Loucy (cell line): ENCODE measurements around the gene FAM107B.

ENCODE experiments used
- H2AFZ ChIP-seq: fragments of 200-600 bp; sonication (generic); 2 replicates; pipeline ENCODE4 v1.6.0; 2016; ENCODE audit warnings: antibody characterized with exemption, mild to moderate bottlenecking, low read length, moderate library complexity
- H3F3A ChIP-seq: fragments of 200-600 bp; 2 replicates; pipeline ENCODE4 v1.6.0; 2016; ENCODE audit warnings: antibody characterized with exemption, low read depth, mild to moderate bottlenecking
- H3K27me3 ChIP-seq: fragments of 200-600 bp; sonication (generic); 2 replicates; pipeline ENCODE4 v1.6.1; 2014; ENCODE audit warnings: low read length, mild to moderate bottlenecking; ENCODE audit not compliant: insufficient read depth, poor library complexity, severe bottlenecking
- H3K36me3 ChIP-seq: fragments of 200-600 bp; sonication (generic); 2 replicates; pipeline ENCODE4 v1.6.1; 2016; ENCODE audit warnings: low read length; ENCODE audit not compliant: insufficient read depth
- H3K4me1 ChIP-seq: fragments of 200-600 bp; sonication (generic); 2 replicates; pipeline ENCODE4 v1.5.1; 2014; ENCODE audit warnings: low read length, mild to moderate bottlenecking; ENCODE audit not compliant: insufficient read depth, poor library complexity, severe bottlenecking
- H3K4me2 ChIP-seq: fragments of 200-600 bp; sonication (generic); 2 replicates; pipeline ENCODE4 v1.6.0; 2014; ENCODE audit warnings: antibody characterized with exemption, low read length, low read depth, mild to moderate bottlenecking; ENCODE audit not compliant: poor library complexity, severe bottlenecking
- H3K4me3 ChIP-seq: fragments of 200-600 bp; sonication (generic); 2 replicates; pipeline ENCODE4 v1.5.1; 2014; ENCODE audit warnings: low read length, mild to moderate bottlenecking, mixed read lengths; ENCODE audit not compliant: poor library complexity, severe bottlenecking
- H3K79me2 ChIP-seq: fragments of 200-600 bp; sonication (generic); 2 replicates; pipeline ENCODE4 v1.6.1; 2014; ENCODE audit warnings: low read length; ENCODE audit not compliant: insufficient read depth
- H3K9ac ChIP-seq: fragments of 200-600 bp; sonication (generic); 2 replicates; pipeline ENCODE4 v1.6.0; 2014; ENCODE audit warnings: mild to moderate bottlenecking, low read depth, low read length, moderate library complexity; ENCODE audit not compliant: poor library complexity, severe bottlenecking
- H3K9me2 ChIP-seq: fragments of 200-600 bp; sonication (generic); replicated peaks from 2 replicates; pipeline ENCODE4 v1.6.1; 2016; ENCODE audit warnings: low read depth, low read length, mixed read lengths
- H3K9me3 ChIP-seq: fragments of 200-600 bp; sonication (generic); 2 replicates; pipeline ENCODE4 v1.6.1; 2014; ENCODE audit warnings: mild to moderate bottlenecking, antibody characterized with exemption, low read length, low read depth; ENCODE audit not compliant: insufficient read depth
- H4K20me1 ChIP-seq: fragments of 200-600 bp; sonication (generic); 2 replicates; pipeline ENCODE4 v1.6.0; 2014; ENCODE audit warnings: antibody characterized with exemption, low read length, mild to moderate bottlenecking; ENCODE audit not compliant: insufficient read depth, poor library complexity, severe bottlenecking
- EZH2phosphoT487 ChIP-seq: fragments of 200-600 bp; IDR thresholded peaks from 2 replicates; pipeline ENCODE4 v1.6.1; 2018; ENCODE audit warnings: antibody characterized with exemption, mild to moderate bottlenecking, moderate library complexity, borderline replicate concordance
- TF ChIP-seq, protein P1 (sequence below): fragments of 200-600 bp; sonication (generic); conservative IDR thresholded peaks from 2 replicates; pipeline ENCODE4 v1.5.1; 2014; ENCODE audit warnings: mild to moderate bottlenecking, antibody characterized with exemption, low read length

The FAM107B gene

DNA sequence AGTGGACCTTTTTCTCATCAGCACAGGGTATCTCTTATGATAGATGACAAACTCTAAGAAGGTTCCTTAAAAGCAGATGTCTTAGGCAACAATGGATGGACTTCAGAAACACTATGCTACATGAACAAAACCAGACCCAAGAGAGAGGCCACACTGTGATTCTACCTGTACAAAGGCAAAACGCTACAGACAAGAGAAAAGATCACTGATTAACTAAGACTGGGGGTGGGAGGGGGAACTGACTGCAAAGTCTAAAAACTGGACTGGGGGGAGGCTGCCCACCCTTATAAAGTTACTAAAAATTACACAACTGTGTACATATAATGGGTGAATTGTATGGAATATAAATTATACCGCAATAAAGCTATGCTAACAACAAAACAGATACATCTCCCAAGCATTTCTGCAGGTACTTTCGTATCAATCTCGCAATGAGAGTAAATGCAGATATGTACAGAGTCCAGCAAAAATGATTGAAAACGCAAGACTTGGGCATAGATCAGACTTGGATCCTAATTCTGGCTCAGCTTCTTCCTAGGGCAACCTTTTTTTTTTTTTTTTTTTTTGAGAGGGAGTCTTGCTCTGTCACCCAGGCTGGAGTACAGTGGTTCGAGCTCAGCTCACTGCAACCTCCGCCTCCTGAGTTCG is 179.7 kb downstream of the FAM107B start:
- no peaks in the 10 kb centered on the region for H4K20me1 ChIP-seq
- H3K9me2 ChIP-seq, result no peaks in the 10 kb centered on the region
- no peaks in the 10 kb centered on the region for H3K9me3 ChIP-seq
- H3K9ac ChIP-seq, result no peak overlapping the region
- TF ChIP-seq, protein P1, sequence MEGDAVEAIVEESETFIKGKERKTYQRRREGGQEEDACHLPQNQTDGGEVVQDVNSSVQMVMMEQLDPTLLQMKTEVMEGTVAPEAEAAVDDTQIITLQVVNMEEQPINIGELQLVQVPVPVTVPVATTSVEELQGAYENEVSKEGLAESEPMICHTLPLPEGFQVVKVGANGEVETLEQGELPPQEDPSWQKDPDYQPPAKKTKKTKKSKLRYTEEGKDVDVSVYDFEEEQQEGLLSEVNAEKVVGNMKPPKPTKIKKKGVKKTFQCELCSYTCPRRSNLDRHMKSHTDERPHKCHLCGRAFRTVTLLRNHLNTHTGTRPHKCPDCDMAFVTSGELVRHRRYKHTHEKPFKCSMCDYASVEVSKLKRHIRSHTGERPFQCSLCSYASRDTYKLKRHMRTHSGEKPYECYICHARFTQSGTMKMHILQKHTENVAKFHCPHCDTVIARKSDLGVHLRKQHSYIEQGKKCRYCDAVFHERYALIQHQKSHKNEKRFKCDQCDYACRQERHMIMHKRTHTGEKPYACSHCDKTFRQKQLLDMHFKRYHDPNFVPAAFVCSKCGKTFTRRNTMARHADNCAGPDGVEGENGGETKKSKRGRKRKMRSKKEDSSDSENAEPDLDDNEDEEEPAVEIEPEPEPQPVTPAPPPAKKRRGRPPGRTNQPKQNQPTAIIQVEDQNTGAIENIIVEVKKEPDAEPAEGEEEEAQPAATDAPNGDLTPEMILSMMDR, result no peak
- no peak for TF ChIP-seq EZH2phosphoT487
- H3K27me3 ChIP-seq, result no peaks in the 10 kb centered on the region
- H3K79me2 ChIP-seq, result peaks cover 42% of the 10 kb centered on the region
- H3K36me3 ChIP-seq, result no peaks in the 10 kb centered on the region
- H3K4me1 ChIP-seq, result peaks cover 2% of the 10 kb centered on the region
- H3F3A ChIP-seq, result no peaks in the 10 kb centered on the region
- H3K4me2 ChIP-seq, result no peak overlapping the region
- no peak overlapping the region for H2AFZ ChIP-seq
- no peak overlapping the region for H3K4me3 ChIP-seq

- TF ChIP-seq, protein P1, result no peak
- TF ChIP-seq EZH2phosphoT487, result no peak
- no peaks in the 10 kb centered on the region for H3F3A ChIP-seq
Measured at GRCh38 chr10:14593806-14594205, 180.9 kb downstream of the FAM107B start.

GRCh38 chr10:14592566-14592965 is 182.1 kb downstream of the FAM107B start:
- no peak overlapping the region for H3K9ac ChIP-seq
- H3K9me2 ChIP-seq, result no peaks in the 10 kb centered on the region
- H4K20me1 ChIP-seq, result peaks cover 10% of the 10 kb centered on the region
- no peak overlapping the region for H3K4me2 ChIP-seq
- H3F3A ChIP-seq, result no peaks in the 10 kb centered on the region
- peaks cover 13% of the 10 kb centered on the region for H3K4me1 ChIP-seq
- no peaks in the 10 kb centered on the region for H3K9me3 ChIP-seq
- no peaks in the 10 kb centered on the region for H3K27me3 ChIP-seq
- no peaks in the 10 kb centered on the region for H3K36me3 ChIP-seq
- no peak overlapping the region for H3K4me3 ChIP-seq
- TF ChIP-seq, protein P1, result no peak
- no peak for TF ChIP-seq EZH2phosphoT487
- no peak overlapping the region for H2AFZ ChIP-seq
- H3K79me2 ChIP-seq, result peaks cover 58% of the 10 kb centered on the region

More at GRCh38 chr10:14593806-14594205, 180.9 kb downstream of the FAM107B start:
- Histone ChIP-seq H4K20me1 (no peaks in the 10 kb centered on the region), H2AFZ (no peak overlapping the region), H3K79me2 (peaks cover 46% of the 10 kb centered on the region), H3K9ac (no peak overlapping the region), H3K4me3 (no peak overlapping the region), H3K9me3 (no peaks in the 10 kb centered on the region), H3K4me1 (peaks cover under 1% of the 10 kb centered on the region), H3K9me2 (no peaks in the 10 kb centered on the region), H3K27me3 (no peaks in the 10 kb centered on the region), H3K4me2 (no peak overlapping the region), H3K36me3 (no peaks in the 10 kb centered on the region)
